CD4-positive, alpha-beta T cell (primary cell): ENCODE data around the gene GARIN5B. TPM values are rescaled to one million over a fixed set of nuclear protein-coding genes. Genes with fewer than 3 reads are reported as not detected.
A peak's percentile ranks its signal among the peaks of the same experiment; 100 is the strongest.

Experiments
- ATAC-seq: fragments of 200-7000 bp; cut with Tn5 transposase; one replicate; pipeline ENCODE4 v1.10.0; 2022; ENCODE audit warnings: mild to moderate bottlenecking; ENCODE audit not compliant: poor library complexity
- CTCF ChIA-PET: fragments of 350-600 bp; sonication (Branson Sonifier 250); formaldehyde crosslinking; loops from one replicate; lab custom pipeline; 2021; ENCODE audit warnings: antibody characterized with exemption, inconsistent platforms; lab: Charles Lee
- POLR2A ChIA-PET: fragments of 350-600 bp; sonication (Branson Sonifier 250); formaldehyde crosslinking; loops from one replicate; lab custom pipeline; 2021; ENCODE audit warnings: antibody characterized with exemption, inconsistent platforms; lab: Charles Lee
- DNase-seq, 14 experiments: peaks; one replicate each; pipeline ENCODE4 v3.0.0-alpha.2; 2013 to 2020; ENCODE audit warnings: mixed read lengths in 2 of 14
- H3K27ac ChIP-seq, 2 donors: one replicate each; pipeline versions ENCODE4 v1.5.1 to v1.7.0; 2013; ENCODE audit warnings: low read length in 2 of 2, low read depth in 1 of 2, mild to moderate bottlenecking in 1 of 2
- H3K27me3 ChIP-seq, 2 experiments: 1 replicate in 1 of 2; 2 replicates in 1 of 2; pipeline versions ENCODE4 v1.6.1 to v1.7.0; 2013; ENCODE audit warnings: low read length in 2 of 2, control low read depth in 1 of 2, mild to moderate bottlenecking in 1 of 2, moderate library complexity in 1 of 2; ENCODE audit not compliant: insufficient read depth in 2 of 2, control insufficient read depth in 1 of 2
- H3K36me3 ChIP-seq: one replicate; pipeline ENCODE4 v1.6.1; 2013; ENCODE audit warnings: low read length, control low read depth; ENCODE audit not compliant: insufficient read depth
- H3K4me1 ChIP-seq: one replicate; pipeline ENCODE4 v1.6.1; 2013; ENCODE audit warnings: low read length, control low read depth; ENCODE audit not compliant: insufficient read depth
- H3K4me3 ChIP-seq: one replicate; pipeline ENCODE4 v1.5.1; 2013; ENCODE audit warnings: mild to moderate bottlenecking, low read length, moderate library complexity
- H3K9me3 ChIP-seq, 2 experiments: 1 replicate in 1 of 2; 2 replicates in 1 of 2; pipeline versions ENCODE4 v1.6.1 to v1.7.0; 2013; ENCODE audit warnings: low read length in 2 of 2, mild to moderate bottlenecking in 2 of 2, control low read depth in 1 of 2, moderate library complexity in 1 of 2; ENCODE audit not compliant: control insufficient read depth in 1 of 2, insufficient read depth in 1 of 2
- H3K27ac Mint-ChIP-seq: one replicate; pipeline ENCODE4 v1.8.0; 2020; ENCODE audit warnings: mixed read lengths
- H3K27me3 Mint-ChIP-seq: one replicate; pipeline ENCODE4 v1.8.0; 2021; ENCODE audit warnings: mixed read lengths
- H3K36me3 Mint-ChIP-seq: one replicate; pipeline ENCODE4 v1.8.0; 2021; ENCODE audit warnings: low read depth, mixed read lengths
- H3K4me1 Mint-ChIP-seq: one replicate; pipeline ENCODE4 v1.8.0; 2021; ENCODE audit warnings: low read depth, mixed read lengths
- H3K4me3 Mint-ChIP-seq: one replicate; pipeline ENCODE4 v1.8.0; 2020; ENCODE audit warnings: mild to moderate bottlenecking, mixed read lengths
- H3K9me3 Mint-ChIP-seq: one replicate; pipeline ENCODE4 v1.8.0; 2020; ENCODE audit warnings: mixed read lengths
- intact Hi-C, 2 experiments: fragments of 100-400 bp; cut with DNase I in 1 of 2; cut with micrococcal nuclease in 1 of 2; formaldehyde crosslinking; loops; one replicate each; pipeline versions ENCODE4 v1.15.1 to v1.9.0; 2023 to 2025; cut with DNase I, micrococcal nuclease
- total RNA-seq, 174 experiments: library from RNA in 2 of 174; stranded (reverse) in 2 of 174; gene quantifications; one replicate each; pipeline ENCODE4 v1.2.3 and lab custom pipeline; 2021 to 2026
- TF ChIP-seq, protein P1 (sequence below): fragments of 200-600 bp; IDR thresholded peaks from one replicate; pipeline ENCODE4 v1.8.0; 2022; ENCODE audit warnings: antibody characterized with exemption, mild to moderate bottlenecking

The GARIN5B gene
- total RNA-seq, 2 experiments from 2014 or later, result 0.08 TPM; not detected in 1

DNA sequence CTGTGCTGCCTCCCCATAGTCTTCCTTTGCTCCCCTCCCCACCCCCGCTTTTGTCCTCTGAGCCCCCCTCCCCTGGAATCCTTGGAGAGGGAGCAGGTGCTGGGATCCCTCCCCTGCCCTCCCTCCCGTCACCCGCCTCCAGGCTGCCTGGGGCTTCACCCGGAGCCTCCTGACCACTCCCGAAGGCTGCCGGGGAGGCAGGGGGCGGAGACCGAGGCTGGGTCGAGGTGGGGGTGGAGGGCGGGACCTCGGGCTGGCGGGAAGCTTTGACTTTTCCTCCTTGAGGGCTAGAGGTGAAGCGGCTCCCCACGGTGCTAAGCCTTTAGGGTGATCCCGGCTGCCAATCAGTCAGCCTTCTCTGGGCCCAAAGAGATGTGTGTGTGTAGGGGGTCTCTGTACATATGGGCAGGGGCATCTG is 21.9 kb downstream of the GARIN5B start:
- POLR2A ChIA-PET, result no interaction called here
- no peak overlapping the region for H3K27ac ChIP-seq
- Mint-ChIP-seq H3K4me1 (peaks cover 21% of the 10 kb centered on the region), H3K9me3 (no peaks in the 10 kb centered on the region), H3K27ac (peak overlapping the region; percentile 99), H3K36me3 (peaks cover 32% of the 10 kb centered on the region), H3K4me3 (peak overlapping the region; percentile 86), H3K27me3 (peaks cover 20% of the 10 kb centered on the region)
- intact Hi-C loops, result no loop called here
- peaks cover 3 to 4% of the 10 kb centered on the region in 2 experiments for H3K27me3 ChIP-seq
- TF ChIP-seq, protein P1, sequence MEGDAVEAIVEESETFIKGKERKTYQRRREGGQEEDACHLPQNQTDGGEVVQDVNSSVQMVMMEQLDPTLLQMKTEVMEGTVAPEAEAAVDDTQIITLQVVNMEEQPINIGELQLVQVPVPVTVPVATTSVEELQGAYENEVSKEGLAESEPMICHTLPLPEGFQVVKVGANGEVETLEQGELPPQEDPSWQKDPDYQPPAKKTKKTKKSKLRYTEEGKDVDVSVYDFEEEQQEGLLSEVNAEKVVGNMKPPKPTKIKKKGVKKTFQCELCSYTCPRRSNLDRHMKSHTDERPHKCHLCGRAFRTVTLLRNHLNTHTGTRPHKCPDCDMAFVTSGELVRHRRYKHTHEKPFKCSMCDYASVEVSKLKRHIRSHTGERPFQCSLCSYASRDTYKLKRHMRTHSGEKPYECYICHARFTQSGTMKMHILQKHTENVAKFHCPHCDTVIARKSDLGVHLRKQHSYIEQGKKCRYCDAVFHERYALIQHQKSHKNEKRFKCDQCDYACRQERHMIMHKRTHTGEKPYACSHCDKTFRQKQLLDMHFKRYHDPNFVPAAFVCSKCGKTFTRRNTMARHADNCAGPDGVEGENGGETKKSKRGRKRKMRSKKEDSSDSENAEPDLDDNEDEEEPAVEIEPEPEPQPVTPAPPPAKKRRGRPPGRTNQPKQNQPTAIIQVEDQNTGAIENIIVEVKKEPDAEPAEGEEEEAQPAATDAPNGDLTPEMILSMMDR, result no peak
- peak overlapping the region; percentile 71 for H3K4me3 ChIP-seq
- CTCF ChIA-PET, result interaction anchor here (1.1 kb wide), 1 partner anchor 9 kb away, joined by 4 read pairs; no protein-coding TSS in a partner anchor
- H3K36me3 ChIP-seq, result peaks cover 8% of the 10 kb centered on the region
- DNase-seq (peak in 13 of 14 experiments; percentile 21 to 73 (median 45)), ATAC-seq (no peak)
- H3K4me1 ChIP-seq, result peaks cover 32% of the 10 kb centered on the region
- no peaks in the 10 kb centered on the region for H3K9me3 ChIP-seq

DNA sequence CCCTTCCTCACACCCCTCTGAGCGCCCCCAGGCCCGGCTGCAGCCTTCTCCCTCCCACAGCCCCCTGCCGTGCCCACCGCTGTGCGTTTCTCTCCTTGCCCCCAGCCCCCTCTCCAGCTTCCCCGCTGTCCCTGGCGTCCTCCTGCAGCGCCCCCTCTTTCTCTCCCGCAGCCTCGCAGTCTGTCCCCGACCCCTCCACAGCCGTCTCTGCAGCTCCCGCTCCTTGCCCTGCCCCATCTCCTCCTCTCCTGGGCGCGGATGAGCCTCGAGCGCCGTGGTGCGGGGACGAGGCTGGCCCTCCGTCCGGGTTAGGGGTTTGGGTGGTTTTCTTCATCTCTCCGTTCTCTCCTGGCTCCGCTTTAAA is 22.3 kb downstream of the GARIN5B start:
- no peak overlapping the region for H3K27ac ChIP-seq

DNA sequence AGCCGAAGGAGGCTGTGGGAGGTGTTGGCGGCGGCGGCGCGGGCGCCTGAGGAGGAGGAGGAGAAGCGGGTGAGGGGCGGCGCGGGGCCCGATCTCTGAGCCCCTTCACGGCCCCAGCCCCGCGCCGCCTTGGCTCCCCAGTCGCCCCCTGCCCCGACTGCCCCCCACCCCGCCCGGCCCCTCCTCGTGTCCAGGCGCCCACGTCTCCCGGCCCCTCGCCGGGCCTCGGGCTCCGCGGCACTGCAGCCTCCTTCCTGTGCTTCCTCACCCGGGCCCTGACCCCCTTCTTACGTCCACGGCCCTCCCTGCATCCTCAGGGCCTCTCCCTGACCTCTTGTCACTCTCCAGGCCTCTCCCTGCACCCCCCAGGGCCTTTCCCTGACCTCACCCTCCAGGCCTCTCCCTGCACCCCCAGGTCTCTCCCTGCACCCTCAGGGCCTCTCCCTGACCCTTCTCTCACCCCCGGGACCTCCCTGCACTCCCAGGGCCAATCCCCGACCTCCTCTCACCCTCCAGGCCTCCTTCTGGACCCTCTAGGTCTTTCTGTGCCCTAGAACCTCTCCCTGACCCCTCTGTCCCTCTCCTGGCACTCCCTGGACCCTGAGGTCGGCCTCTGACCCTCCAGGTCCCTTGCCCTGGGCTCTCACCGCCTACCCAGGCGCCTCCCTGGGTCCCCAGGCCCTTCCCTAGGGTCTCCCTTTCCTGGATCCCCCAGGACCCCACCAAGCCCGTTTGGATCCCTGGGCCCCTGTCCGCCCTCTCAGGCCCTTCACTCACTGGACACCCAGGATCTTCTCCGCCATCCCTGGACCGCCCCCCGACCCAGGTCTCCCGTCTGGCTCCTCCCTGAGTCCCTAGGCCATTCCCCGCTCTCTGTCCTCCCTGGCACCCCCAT is 22.9 kb downstream of the GARIN5B start:
- no peak for ATAC-seq
- intact Hi-C loops, result loop anchor here (1.0 to 5.0 kb wide), 8 partner anchors 14 to 259 kb away; partner anchors contain the start of genes COX6B2 (in 2 of the 2), RPL28 (in 2 of the 2), FIZ1 (in 1 of the 2) and PPP6R1 (in 1 of the 2)
- H3K27me3 Mint-ChIP-seq, result peaks cover 22% of the 10 kb centered on the region
- no peaks in the 10 kb centered on the region for H3K9me3 Mint-ChIP-seq
- POLR2A ChIA-PET, result interaction anchor here (0.8 to 2.0 kb wide), 28 partner anchors 11 to 892 kb away, joined by 3 to 43 read pairs (median 7); partner anchors contain the start of genes FIZ1, HSPBP1, NAT14 and PPP1R12C
- no peaks in the 10 kb centered on the region for H3K9me3 ChIP-seq
- peak in 5 of 14 experiments; percentile 9 to 54 (median 10) for DNase-seq
- H3K27me3 ChIP-seq, result peaks cover 3 to 4% of the 10 kb centered on the region in 2 experiments
- H3K4me3 Mint-ChIP-seq, result peak overlapping the region; percentile 98
- H3K27ac Mint-ChIP-seq, result peak overlapping the region; percentile 99
- peaks cover 8% of the 10 kb centered on the region for H3K36me3 ChIP-seq
- peak overlapping the region; percentile 45 to 73 for H3K27ac ChIP-seq
- H3K4me1 Mint-ChIP-seq, result peaks cover 21% of the 10 kb centered on the region
- peaks cover 32% of the 10 kb centered on the region for H3K4me1 ChIP-seq
- TF ChIP-seq, protein P1, result no peak
- CTCF ChIA-PET, result interaction anchor here (0.7 to 3.5 kb wide), 6 partner anchors 8 to 44 kb away, joined by 3 to 21 read pairs (median 4); partner anchors contain the start of gene TMEM238
- H3K4me3 ChIP-seq, result peak overlapping the region; percentile 71
- H3K36me3 Mint-ChIP-seq, result peaks cover 25% of the 10 kb centered on the region

More for the DNA sequence above, 22.3 kb downstream of the GARIN5B start:
- no peaks in the 10 kb centered on the region for H3K9me3 ChIP-seq
- H3K27me3 ChIP-seq, result peaks cover 3 to 4% of the 10 kb centered on the region in 2 experiments
- H3K4me3 ChIP-seq, result peak overlapping the region; percentile 71
- ATAC-seq (no peak), DNase-seq (peak in 5 of 14 experiments; percentile 10 to 57 (median 26))
- TF ChIP-seq, protein P1, result no peak
- CTCF ChIA-PET, result interaction anchor here (0.7 to 1.1 kb wide), 2 partner anchors 9 to 39 kb away, joined by 3 to 4 read pairs; no protein-coding TSS in a partner anchor
- Mint-ChIP-seq H3K9me3 (no peaks in the 10 kb centered on the region), H3K4me3 (peak overlapping the region; percentile 86), H3K27me3 (peaks cover 22% of the 10 kb centered on the region), H3K36me3 (peaks cover 31% of the 10 kb centered on the region), H3K4me1 (peaks cover 21% of the 10 kb centered on the region), H3K27ac (peak overlapping the region; percentile 99)
- H3K36me3 ChIP-seq, result peaks cover 8% of the 10 kb centered on the region
- H3K4me1 ChIP-seq, result peaks cover 32% of the 10 kb centered on the region
- POLR2A ChIA-PET, result no interaction called here
- intact Hi-C loops, result loop anchor here in 1 of 2 experiments (1.0 kb wide), 1 partner anchor 14 kb away; the partner anchor contains the start of gene COX6B2
